GM12892 (cell line): ENCODE data around the gene UMPS.

Experiments used
- POLR2A ChIP-seq: IDR thresholded peaks from 2 replicates; pipeline ENCODE4 v1.6.1; 2011; ENCODE audit warnings: low read depth, low read length, control low read depth
- POLR2AphosphoS5 ChIP-seq: IDR thresholded peaks from 2 replicates; pipeline ENCODE4 v1.6.1; 2011; ENCODE audit warnings: low read depth, low read length, control low read depth

DNA sequence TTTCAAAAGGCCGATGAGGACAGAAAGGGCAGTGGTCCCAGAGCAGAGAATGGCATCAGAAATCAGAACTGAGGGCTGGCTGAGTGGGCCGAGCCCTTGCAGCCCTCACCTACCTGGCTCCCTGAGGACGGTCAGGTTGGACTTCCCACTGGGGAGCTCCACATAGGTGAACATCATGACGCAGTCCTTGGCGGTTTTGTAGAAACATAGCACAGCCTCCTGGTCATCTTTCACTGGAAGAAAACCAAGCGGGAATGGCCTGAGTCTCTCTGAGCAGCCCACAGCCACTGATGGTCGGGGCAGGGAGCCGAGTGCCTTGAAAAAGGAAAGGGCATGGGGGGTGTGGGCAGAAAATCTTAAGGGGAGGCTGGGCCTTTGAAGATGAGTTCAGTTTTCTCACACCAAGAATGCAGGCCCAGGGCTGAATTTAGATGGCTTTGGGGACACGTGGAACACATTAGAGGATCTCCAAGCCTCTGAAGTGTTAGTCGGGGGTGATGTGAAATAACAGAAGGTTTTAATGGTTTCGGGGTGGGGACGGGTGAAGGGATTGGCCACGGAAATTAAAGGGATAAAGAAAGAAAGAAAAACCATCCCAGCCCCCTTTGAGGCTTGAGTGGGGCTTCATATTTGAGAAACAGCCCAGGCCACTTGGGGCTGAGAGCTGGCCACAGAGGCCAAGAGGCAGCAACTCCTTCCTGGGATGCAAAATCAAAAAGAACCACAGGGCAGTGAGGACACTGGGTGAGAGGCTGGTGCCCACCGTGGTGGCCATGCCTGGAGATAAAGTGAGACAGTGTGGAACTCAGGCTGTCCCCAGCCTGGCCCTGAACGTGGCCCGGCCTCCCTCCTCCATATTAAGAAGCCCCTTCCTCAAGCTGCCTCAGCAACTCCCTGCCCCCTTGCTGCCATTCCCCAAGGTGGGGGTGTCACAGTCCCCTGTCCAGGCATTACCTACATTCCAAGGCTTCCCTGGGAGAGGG lies 36.2 kb downstream of the UMPS start:
- no peak for TF ChIP-seq POLR2AphosphoS5
- no peak for TF ChIP-seq POLR2A
